Left forelimb (tissue), 1 donor: ENCODE measurements around the gene CD36.
"Not testable (repeated sequence)": the region's sequence is repeated elsewhere in the genome, so short reads cannot be mapped to it uniquely, and the experiment has no call there.

Experiments used
- DNase-seq: peaks from one replicate; pipeline ENCODE4 v3.0.0-alpha.2; 2018; ENCODE audit warnings: low spot score

Gene CD36

GRCh38 chr7:80654887-80655340, 16.5 kb downstream of the CD36 start:
- DNase-seq: no peak

- DNase-seq: no peak
Measured at GRCh38 chr7:80656029-80656428, 17.6 kb downstream of the CD36 start.

DNA sequence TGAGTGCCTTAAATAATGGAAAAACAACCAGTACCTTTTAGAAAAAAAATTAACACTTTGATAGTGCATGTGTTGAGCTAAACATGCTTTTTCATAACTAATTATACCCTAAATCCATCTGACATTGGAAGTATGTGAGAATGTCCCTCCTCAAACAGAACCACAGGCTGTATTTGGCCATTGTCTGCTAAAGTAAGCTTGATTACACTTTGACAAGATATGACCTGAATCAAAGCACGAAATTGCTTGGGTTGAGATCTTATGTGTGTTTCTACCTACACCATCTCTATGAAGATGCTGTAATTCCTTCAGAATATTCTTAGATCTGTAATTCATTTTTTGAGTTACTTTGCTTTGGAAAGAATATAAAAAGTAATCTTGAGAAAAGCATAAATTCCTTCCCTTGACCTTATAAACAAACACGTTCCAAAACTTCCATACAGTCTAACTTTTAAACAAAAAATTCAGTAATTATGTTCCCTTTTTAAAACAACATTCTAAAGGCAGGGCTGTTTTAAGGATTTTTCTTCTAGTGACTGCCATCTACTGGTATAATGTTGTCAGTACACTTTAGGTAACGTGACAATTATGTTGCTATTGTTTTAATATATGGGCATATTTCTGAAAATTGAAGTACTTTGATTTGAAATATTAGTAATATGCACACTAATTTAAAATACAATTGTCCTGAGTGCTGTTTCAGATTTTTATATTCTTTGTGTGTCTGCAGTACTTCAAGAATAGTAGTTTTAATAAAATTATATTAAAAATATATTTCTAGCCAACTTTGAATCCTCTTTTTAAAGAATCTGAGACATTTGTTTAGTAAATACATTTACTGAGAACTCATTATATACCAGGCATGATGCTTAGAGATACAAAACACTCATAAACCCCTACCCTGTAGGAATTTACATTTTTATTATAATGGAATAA, 20.9 kb downstream of the CD36 start:
- no peak for DNase-seq

GRCh38 chr7:80660939-80661338, 22.5 kb downstream of the CD36 start:
- DNase-seq: no peak

DNA sequence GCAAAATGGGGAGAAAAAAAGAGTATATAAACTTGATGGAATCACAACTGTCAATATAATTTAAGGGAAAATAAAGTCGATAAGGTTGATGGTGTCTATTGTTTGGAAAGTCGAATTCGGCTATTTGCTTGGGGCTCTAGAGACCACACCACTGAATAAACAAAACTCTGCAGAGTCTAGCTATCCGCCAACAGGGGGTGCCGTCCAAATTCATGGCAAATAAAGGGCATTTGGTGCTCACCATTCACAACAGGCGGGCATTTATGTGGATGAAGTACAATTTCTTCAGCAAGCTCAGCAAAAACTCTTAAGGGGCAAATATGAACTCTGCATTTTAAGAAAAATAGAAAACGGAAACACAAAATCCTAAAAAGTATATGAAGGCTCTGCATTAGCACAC, 23.3 kb downstream of the CD36 start:
- DNase-seq: no peak

DNA sequence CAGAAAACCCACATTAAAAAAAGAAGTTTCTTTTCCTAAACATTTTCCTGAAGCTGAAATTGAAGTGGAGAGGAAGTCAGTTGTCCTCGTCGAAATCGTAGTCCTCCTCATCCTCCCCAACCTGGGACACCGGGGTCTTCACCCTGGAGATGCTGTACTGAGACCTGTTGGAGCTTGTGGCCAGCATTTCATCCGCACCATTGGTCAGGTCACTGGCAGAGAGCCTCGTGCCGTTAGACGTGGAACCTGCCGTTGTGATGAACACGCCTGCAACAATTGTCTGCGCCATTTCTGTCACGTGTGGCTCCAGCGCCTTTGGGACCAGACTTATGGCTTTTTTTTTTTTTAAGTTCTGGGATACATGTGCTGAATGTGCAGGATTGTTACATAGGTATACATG, 23.8 kb downstream of the CD36 start:
- no peak for DNase-seq

DNA sequence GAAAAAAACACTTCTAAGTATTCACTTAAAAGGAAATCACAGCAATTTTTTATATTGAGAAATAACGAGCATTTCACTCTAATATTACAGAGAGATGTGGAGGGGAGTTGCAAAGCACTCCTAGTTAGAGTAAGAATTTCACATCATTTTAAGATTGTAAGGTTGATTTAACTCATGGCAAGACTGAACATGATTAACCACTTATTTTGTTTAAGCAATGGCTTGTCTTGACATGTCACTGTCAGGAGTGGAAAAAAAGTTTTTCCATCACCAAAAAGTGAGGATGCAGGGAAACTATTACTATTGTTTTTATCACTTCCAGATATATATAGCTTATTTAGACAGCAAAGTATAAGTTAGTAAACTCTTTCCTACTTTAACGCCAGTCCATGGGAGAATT, 27.1 kb downstream of the CD36 start:
- no peak for DNase-seq

GRCh38 chr7:80666376-80666775, 27.9 kb downstream of the CD36 start:
- DNase-seq: no peak

GRCh38 chr7:80669367-80669766, 30.9 kb downstream of the CD36 start:
- not testable (repeated sequence) for DNase-seq

- DNase-seq: no peak
Measured at GRCh38 chr7:80671744-80672143, 33.3 kb downstream of the CD36 start.

DNA sequence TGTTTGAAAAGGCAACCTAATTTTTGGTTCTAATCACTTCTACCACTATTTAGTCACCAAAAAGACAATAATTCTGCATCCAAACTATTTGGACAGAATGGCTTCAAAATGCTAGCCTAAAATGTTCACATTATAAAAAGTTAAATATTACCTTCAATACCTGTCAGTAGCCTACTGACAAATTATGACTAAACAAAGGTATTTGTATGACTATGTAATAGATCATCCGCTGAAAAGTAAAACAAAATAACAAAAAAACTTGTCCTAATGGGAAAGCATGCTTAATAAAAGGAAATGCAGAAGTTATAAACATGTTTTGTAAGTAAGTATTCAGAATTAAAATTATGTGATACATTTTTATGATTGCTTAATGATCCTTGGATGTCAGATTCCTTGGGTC, 36.6 kb downstream of the CD36 start:
- no peak for DNase-seq

DNA sequence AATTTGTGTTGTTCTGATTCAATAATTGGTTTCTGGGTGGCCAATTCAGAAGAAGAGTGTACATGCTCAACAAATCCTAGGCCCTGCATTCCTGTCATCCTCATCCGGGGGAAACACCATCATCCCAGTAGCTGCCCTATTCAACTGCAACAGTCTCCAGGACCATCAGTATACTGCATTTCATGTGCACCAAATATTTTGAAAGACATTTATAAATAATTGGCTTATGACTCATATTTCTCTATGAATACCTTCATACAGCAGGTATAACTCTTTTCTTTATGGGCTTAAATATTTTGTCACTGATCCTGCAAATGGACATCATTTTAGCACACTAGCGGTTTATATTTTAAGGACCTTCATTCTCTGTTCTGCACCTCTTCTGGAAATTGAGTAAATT, 38.0 kb downstream of the CD36 start:
- no peak for DNase-seq

- DNase-seq: no peak
Measured at GRCh38 chr7:80677629-80678028, 39.2 kb downstream of the CD36 start.

DNA sequence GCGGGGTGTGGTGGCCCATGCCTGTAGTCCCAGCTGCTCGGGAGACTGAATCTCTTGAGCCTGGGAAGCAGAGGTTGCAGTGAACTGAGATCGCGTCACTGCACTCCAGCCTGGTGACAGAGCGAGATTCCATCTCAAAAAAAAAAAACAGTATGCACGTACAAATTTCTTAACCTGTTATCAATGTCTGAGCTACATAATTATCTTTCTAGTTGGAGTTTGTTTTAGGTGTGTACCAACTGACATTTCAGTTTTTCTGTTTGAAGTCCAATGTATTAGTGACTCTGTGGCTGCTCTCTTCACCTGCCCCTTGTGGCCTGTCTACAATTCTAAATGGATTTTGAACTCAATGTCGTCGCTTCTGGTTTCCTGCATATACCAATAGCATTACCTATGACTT, 40.3 kb downstream of the CD36 start:
- DNase-seq: no peak

DNA sequence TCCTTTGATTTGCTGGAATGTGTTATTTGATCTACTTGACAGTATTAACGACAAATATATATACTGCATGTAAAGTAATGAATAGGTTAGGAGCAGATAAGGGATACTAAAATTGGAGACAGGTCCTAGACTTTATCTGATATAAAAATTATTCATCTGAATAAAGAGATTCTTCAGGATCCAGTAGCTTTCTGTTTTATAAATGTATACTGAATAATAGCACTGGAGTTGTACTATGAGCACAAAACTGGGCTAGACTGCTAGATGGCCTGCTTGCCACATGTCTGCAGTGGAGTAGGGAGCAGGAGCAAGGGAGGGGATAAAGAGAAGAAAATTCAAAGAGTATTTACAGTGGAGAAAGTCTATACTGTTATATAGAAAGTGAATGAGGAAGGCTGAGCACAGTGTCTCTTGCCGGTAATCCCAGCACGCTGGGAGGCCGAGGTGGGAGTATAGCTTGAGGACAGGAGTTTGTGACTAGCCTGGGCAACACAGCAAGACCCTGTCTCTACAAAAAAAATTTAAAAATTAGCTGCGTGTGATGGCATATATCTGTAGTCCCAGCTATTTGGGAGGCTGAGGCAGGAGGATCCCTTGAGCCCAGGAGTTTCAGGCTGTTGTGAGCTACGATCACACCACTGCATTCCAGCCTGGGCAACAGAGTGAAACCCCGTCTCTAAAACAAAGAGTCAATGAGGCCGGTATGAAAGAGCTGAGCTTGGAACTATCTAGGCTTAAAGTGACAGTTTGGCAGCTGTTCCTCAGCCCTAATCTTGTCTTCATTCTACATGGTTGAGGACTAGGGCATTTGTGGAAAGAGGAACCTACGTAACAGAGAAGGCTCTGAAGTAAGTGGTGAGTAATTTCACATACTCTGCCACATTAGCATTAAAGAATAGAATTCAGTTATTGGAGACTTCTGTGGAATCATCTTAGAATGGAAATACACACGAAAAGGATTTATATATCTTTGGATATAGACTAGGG, 41.8 kb downstream of the CD36 start:
- DNase-seq: no peak

DNA sequence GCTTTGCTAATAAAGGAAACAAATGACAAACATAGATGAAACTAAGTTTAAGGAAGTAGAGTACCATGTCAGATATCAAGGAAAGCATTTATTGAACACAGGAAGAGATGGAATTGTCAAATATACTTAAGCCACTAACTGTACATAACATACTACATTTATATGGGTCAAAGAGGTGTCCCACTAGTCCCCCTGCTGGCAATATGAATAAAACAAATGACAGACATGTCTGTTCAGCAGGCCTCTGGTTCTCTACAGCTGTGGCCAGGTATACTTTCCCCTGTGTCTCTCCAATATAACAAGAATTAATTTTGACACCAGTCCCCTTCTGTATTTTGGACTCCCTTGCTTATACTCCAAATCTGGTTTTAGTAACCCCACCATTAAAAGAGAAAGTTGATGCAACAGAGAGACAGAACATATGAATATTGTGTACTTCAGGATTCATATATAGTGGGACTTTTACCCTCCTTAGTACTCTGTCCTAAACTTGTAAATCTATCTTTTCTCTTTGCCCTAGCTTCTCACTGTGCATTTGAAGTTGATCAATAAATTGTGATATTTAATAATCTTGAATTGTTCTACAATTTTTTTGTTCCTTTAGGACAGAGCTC, 42.9 kb downstream of the CD36 start:
- no peak for DNase-seq

- no peak for DNase-seq
Measured at GRCh38 chr7:80682744-80683143, 44.3 kb downstream of the CD36 start.

DNA sequence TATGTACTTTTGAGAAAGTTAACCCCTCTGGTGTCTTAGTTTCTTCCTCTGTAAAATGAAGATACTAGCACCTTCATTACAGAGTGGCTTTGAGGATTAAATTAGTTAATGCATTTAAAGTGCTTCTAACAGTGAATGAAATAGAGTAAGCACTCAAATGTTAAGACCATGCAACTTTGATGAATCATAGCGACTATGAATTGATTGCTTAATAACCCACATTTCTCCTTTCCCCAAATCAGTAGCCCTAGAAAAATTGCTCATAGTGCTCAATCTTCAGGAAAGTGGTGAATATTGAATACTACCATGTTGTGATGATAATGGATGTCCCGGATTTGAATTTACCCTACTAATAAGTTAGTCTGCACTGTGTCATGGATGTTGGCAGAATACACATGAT, 48.1 kb downstream of the CD36 start:
- DNase-seq: no peak

- no peak for DNase-seq
Measured at GRCh38 chr7:80699045-80699638, 60.7 kb downstream of the CD36 start.

DNA sequence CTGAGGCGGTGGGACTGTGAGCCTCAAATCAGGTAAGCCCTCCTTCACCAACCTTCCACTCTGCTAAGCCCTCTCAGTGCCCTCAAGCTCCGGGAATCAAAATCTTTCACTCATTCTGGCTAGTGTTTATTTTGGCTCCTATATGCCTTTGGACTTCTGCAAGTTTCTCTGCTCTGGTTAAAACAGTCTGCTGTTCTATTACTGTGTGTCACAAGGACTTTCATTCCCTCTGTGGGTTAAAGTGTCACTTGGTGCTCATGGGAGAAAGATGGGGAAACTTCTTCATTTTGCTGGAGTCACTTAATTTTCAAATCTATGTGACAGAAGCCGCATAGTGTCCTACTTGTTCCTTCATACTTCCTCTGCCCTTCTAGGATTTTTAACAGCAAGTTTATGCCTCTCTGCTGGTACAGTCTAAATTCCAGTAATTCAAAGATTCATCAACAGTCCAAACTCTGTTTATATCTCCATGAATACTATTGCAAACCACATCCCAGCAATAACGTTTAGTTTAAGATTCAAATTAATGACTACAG, 61.3 kb downstream of the CD36 start:
- no peak for DNase-seq

DNA sequence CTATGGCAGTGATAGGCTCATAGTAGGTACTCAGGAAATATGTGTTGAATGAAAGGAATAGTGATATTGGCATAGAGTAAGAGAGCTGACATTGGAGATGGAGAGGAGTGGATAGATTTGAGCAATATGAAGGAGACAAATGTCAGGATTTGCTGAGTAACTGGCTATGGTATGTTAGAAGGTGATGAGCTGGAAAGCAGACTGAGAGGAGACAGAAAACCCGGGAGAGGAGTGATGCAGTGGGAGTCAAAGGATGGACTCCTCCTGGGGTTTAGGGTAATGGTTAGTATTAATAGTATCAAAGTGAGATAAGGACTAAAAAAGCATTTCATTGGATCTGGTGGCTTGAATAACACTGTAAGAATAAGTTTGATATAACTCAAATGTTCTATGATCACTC, 64.8 kb downstream of the CD36 start:
- DNase-seq: no peak
